H1 (cell line): ENCODE data around the gene PTPRE. TPM values are rescaled to one million over a fixed set of nuclear protein-coding genes. Genes with fewer than 3 reads are reported as not detected.

Experiments used
- CTCF ChIA-PET: fragments of 300-600 bp; sonication (Branson Sonifier 250); formaldehyde crosslinking; loops from one replicate; lab custom pipeline; 2021; ENCODE audit not compliant: partially characterized antibody; lab: Charles Lee
- POLR2A ChIA-PET: fragments of 300-600 bp; sonication (Branson Sonifier 250); formaldehyde crosslinking; loops from one replicate; lab custom pipeline; 2021; ENCODE audit warnings: inconsistent platforms; ENCODE audit not compliant: partially characterized antibody; lab: Charles Lee
- DNase-seq, 2 experiments: peaks; one replicate each; pipeline versions ENCODE4 v3.0.0 to v3.0.0-alpha.2; 2010 to 2022; ENCODE audit warnings: low spot score in 2 of 2, low read depth in 1 of 2, mixed read lengths in 1 of 2
- FAIRE-seq: peaks from 2 replicates; lab custom pipeline; 2011; peaks lifted over from hg19 to GRCh38; lab: Jason Lieb, UNC
- H2AFZ ChIP-seq: 2 replicates; pipeline ENCODE4 v1.8.1; 2012; ENCODE audit warnings: low read length, inconsistent platforms
- H2AK5ac ChIP-seq: 2 replicates; pipeline ENCODE4 v1.6.1; 2013; ENCODE audit warnings: low read depth, low read length
- H2BK120ac ChIP-seq: replicated peaks from 2 replicates; pipeline ENCODE3; 2013; ENCODE audit warnings: low read depth, low read length, inconsistent platforms
- H2BK12ac ChIP-seq: 2 replicates; pipeline ENCODE4 v1.6.1; 2013; ENCODE audit warnings: low read depth, low read length
- H2BK15ac ChIP-seq: 2 replicates; pipeline ENCODE4 v1.6.1; 2013; ENCODE audit warnings: low read length
- H2BK20ac ChIP-seq: 2 replicates; pipeline ENCODE4 v1.6.1; 2013; ENCODE audit warnings: low read length
- H2BK5ac ChIP-seq: 2 replicates; pipeline ENCODE4 v1.6.1; 2013; ENCODE audit warnings: low read depth, low read length
- H3K14ac ChIP-seq: 2 replicates; pipeline ENCODE4 v1.6.1; 2013; ENCODE audit warnings: inconsistent platforms; ENCODE audit not compliant: insufficient read length
- H3K18ac ChIP-seq: 2 replicates; pipeline ENCODE4 v1.6.1; 2013; ENCODE audit warnings: low read length; ENCODE audit errors: extremely low read depth
- H3K23ac ChIP-seq: 2 replicates; pipeline ENCODE4 v1.6.1; 2013; ENCODE audit warnings: inconsistent platforms; ENCODE audit not compliant: insufficient read length
- H3K23me2 ChIP-seq: 2 replicates; pipeline ENCODE4 v1.6.1; 2013; ENCODE audit warnings: low read depth, low read length
- H3K27ac ChIP-seq: 2 replicates; pipeline ENCODE4 v1.6.1; 2011; ENCODE audit warnings: low read depth, low read length, inconsistent platforms
- H3K27me3 ChIP-seq, 4 experiments: replicated peaks in 1 of 4; 1 replicate in 1 of 4; 2 replicates in 3 of 4; pipeline versions ENCODE4 v1.6.1 to v1.8.1; 2011 to 2013; ENCODE audit warnings: low read length in 3 of 4, mild to moderate bottlenecking in 3 of 4, inconsistent platforms in 2 of 4, mixed read lengths in 2 of 4, moderate library complexity in 1 of 4; ENCODE audit not compliant: control insufficient read depth in 3 of 4, insufficient read depth in 3 of 4; ENCODE audit errors: extremely low read depth in 1 of 4
- H3K36me3 ChIP-seq, 4 experiments: 2 replicates each; pipeline versions ENCODE4 v1.6.1 to v1.8.1; 2011 to 2013; ENCODE audit warnings: mild to moderate bottlenecking in 4 of 4, low read length in 3 of 4, moderate library complexity in 2 of 4, control low read depth in 1 of 4, inconsistent platforms in 1 of 4; ENCODE audit not compliant: insufficient read depth in 4 of 4, control insufficient read depth in 2 of 4
- H3K4ac ChIP-seq: replicated peaks from 2 replicates; pipeline ENCODE3; 2013; ENCODE audit warnings: low read length, low read depth, mixed read lengths, inconsistent platforms; ENCODE audit not compliant: insufficient read length
- H3K4me1 ChIP-seq, 4 experiments: replicated peaks in 1 of 4; 1 replicate in 1 of 4; 2 replicates in 3 of 4; pipeline versions ENCODE4 v1.6.1 to v1.8.1; 2011 to 2013; ENCODE audit warnings: low read length in 3 of 4, inconsistent platforms in 2 of 4, mixed read lengths in 1 of 4; ENCODE audit not compliant: insufficient read depth in 4 of 4, control insufficient read depth in 3 of 4
- H3K4me2 ChIP-seq, 2 experiments: 2 replicates each; pipeline versions ENCODE4 v1.6.1 to v1.8.1; 2011 to 2013; ENCODE audit warnings: low read depth in 2 of 2, low read length in 2 of 2, control low read depth in 1 of 2, inconsistent platforms in 1 of 2, mild to moderate bottlenecking in 1 of 2; ENCODE audit not compliant: insufficient read depth in 1 of 2
- H3K4me3 ChIP-seq, 4 experiments: fragments of 200-600, 300-600 bp in 1 of 4; sonication (generic), shearing (Covaris generic), sonication (Bioruptor Twin) in 1 of 4; 2 replicates each; pipeline versions ENCODE4 v1.5.1 to v1.8.1; 2011 to 2016; ENCODE audit warnings: low read length in 4 of 4, low read depth in 3 of 4, control low read depth in 2 of 4, inconsistent platforms in 2 of 4, mild to moderate bottlenecking in 2 of 4, mixed read lengths in 1 of 4, moderate library complexity in 1 of 4; ENCODE audit not compliant: insufficient read depth in 2 of 4; ENCODE audit errors: extremely low read depth in 1 of 4
- H3K56ac ChIP-seq: replicated peaks from 2 replicates; pipeline ENCODE3; 2013; ENCODE audit warnings: low read depth, mild to moderate bottlenecking, mixed read lengths, low read length, inconsistent platforms; ENCODE audit not compliant: insufficient read length
- H3K79me1 ChIP-seq: 2 replicates; pipeline ENCODE4 v1.6.1; 2013; ENCODE audit warnings: low read depth, low read length, control low read depth
- H3K79me2 ChIP-seq, 2 experiments: 2 replicates each; pipeline versions ENCODE4 v1.6.1 to v1.8.1; 2012 to 2013; ENCODE audit warnings: low read length in 2 of 2, mild to moderate bottlenecking in 2 of 2, inconsistent platforms in 1 of 2; ENCODE audit not compliant: insufficient read depth in 2 of 2, control insufficient read depth in 1 of 2
- H3K9ac ChIP-seq, 4 experiments: replicated peaks in 1 of 4; 1 replicate in 1 of 4; 2 replicates in 3 of 4; pipeline versions ENCODE4 v1.6.1 to v1.8.1; 2011 to 2013; ENCODE audit warnings: low read depth in 3 of 4, low read length in 3 of 4, control low read depth in 2 of 4, mild to moderate bottlenecking in 2 of 4, moderate library complexity in 2 of 4, inconsistent platforms in 1 of 4; ENCODE audit errors: extremely low read depth in 1 of 4
- H3K9me3 ChIP-seq, 2 experiments: 2 replicates each; pipeline versions ENCODE4 v1.6.1 to v1.8.1; 2012 to 2013; ENCODE audit warnings: mild to moderate bottlenecking in 2 of 2, moderate library complexity in 2 of 2, control low read depth in 1 of 2, inconsistent platforms in 1 of 2, low read depth in 1 of 2, low read length in 1 of 2, mixed read lengths in 1 of 2; ENCODE audit not compliant: insufficient read depth in 2 of 2
- H4K20me1 ChIP-seq, 2 experiments: replicated peaks in 1 of 2; 2 replicates each; pipeline versions ENCODE3 to v1.8.1; 2011 to 2013; ENCODE audit warnings: inconsistent platforms in 2 of 2, low read length in 2 of 2, mild to moderate bottlenecking in 1 of 2; ENCODE audit not compliant: insufficient read depth in 2 of 2, control insufficient read depth in 1 of 2
- H4K5ac ChIP-seq: 2 replicates; pipeline ENCODE4 v1.6.1; 2013; ENCODE audit warnings: low read length, low read depth, mixed read lengths, inconsistent platforms; ENCODE audit not compliant: insufficient read length
- H4K8ac ChIP-seq: 2 replicates; pipeline ENCODE4 v1.8.0; 2013; ENCODE audit warnings: mild to moderate bottlenecking, moderate library complexity, low read length, inconsistent platforms; ENCODE audit not compliant: insufficient read depth; ENCODE audit errors: extremely low read depth
- H4K91ac ChIP-seq: replicated peaks from 2 replicates; pipeline ENCODE3; 2013; ENCODE audit warnings: low read length, mixed read lengths, inconsistent platforms; ENCODE audit not compliant: insufficient read length
- ASH2L ChIP-seq: fragments of 200-600, 300-600 bp; sonication (generic); IDR thresholded peaks from one replicate; pipeline ENCODE4 v1.7.1; 2017; ENCODE audit warnings: low read length
- CHD1 ChIP-seq: IDR thresholded peaks from 2 replicates; pipeline ENCODE4 v1.6.1; 2012; ENCODE audit warnings: low read depth, low read length, improper control_type of control experiment
- EZH2 ChIP-seq: fragments of 200-600 bp; sonication (generic); IDR thresholded peaks from 2 replicates; pipeline ENCODE4 v1.7.1; 2012; ENCODE audit warnings: low read depth, mild to moderate bottlenecking, moderate library complexity, low read length, inconsistent platforms; ENCODE audit not compliant: severe bottlenecking
- FOSL1 ChIP-seq: IDR thresholded peaks from 2 replicates; pipeline ENCODE4 v1.6.1; 2011; ENCODE audit warnings: mild to moderate bottlenecking, low read depth, low read length, moderate library complexity; ENCODE audit not compliant: insufficient read depth
- JUND ChIP-seq: IDR thresholded peaks from 2 replicates; pipeline ENCODE4 v1.6.1; 2011; ENCODE audit warnings: mild to moderate bottlenecking, improper control_type of control experiment, low read length
- RAD21 ChIP-seq, 2 experiments: IDR thresholded peaks in 1 of 2; conservative IDR thresholded peaks in 1 of 2; 2 replicates each; pipeline ENCODE4 v1.6.1; 2011; ENCODE audit warnings: low read depth in 2 of 2, low read length in 2 of 2, improper control_type of control experiment in 1 of 2, inconsistent platforms in 1 of 2, mild to moderate bottlenecking in 1 of 2, moderate library complexity in 1 of 2
- RBBP5 ChIP-seq: IDR thresholded peaks from 2 replicates; pipeline ENCODE4 v1.7.1; 2012; ENCODE audit warnings: low read depth, mild to moderate bottlenecking, inconsistent platforms, low read length, moderate library complexity, borderline replicate concordance
- RXRA ChIP-seq: IDR thresholded peaks from 2 replicates; pipeline ENCODE4 v1.6.1; 2011; ENCODE audit warnings: low read depth, mild to moderate bottlenecking, low read length, moderate library complexity; ENCODE audit not compliant: insufficient read depth
- SUZ12 ChIP-seq: fragments of 200-600 bp; sonication (generic); IDR thresholded peaks from 2 replicates; pipeline ENCODE4 v1.6.1; 2012; ENCODE audit warnings: mild to moderate bottlenecking, inconsistent platforms, low read length, moderate library complexity, mixed read lengths
- TAF7 ChIP-seq: optimal IDR thresholded peaks from 2 replicates; pipeline ENCODE3; 2011; ENCODE audit warnings: low read depth, mild to moderate bottlenecking, inconsistent platforms, low read length, moderate library complexity, borderline replicate concordance
- TEAD4 ChIP-seq: IDR thresholded peaks from 2 replicates; pipeline ENCODE4 v1.6.1; 2012; ENCODE audit warnings: low read depth, low read length, inconsistent platforms, mixed read lengths
- USF2 ChIP-seq: IDR thresholded peaks from 2 replicates; pipeline ENCODE4 v1.6.1; 2011; ENCODE audit warnings: low read length, improper control_type of control experiment
- ZNF274 ChIP-seq: IDR thresholded peaks from 2 replicates; pipeline ENCODE4 v1.7.0; 2012; ENCODE audit warnings: low read length, borderline replicate concordance; ENCODE audit errors: extremely low read depth
- WGBS, 2 experiments: shearing (Covaris generic) in 1 of 2; methylation state at CpG; one replicate each; pipeline versions ENCODE4 v1.1.6 to v1.1.7; 2013 to 2015; ENCODE audit warnings: low lambda C conversion rate in 2 of 2, mixed read lengths in 2 of 2, inconsistent platforms in 1 of 2, low coverage in 1 of 2, missing lambda C conversion rate in 1 of 2; ENCODE audit not compliant: insufficient replicate concordance in 2 of 2, insufficient coverage in 1 of 2, insufficient read length in 1 of 2; ENCODE audit errors: extremely low coverage in 1 of 2, missing lambda C conversion rate in 1 of 2; 5-methylcytosine and 5-hydroxymethylcytosine counted together
- polyA plus RNA-seq, 7 experiments: library from polyadenylated mRNA; depleted of rRNA in 3 of 7; stranded (reverse) in 5 of 7; unstranded in 2 of 7; fragments of >200 nt in 5 of 7; fragments of 200-250 nt in 2 of 7; gene quantifications; 1 replicate in 5 of 7; 2 replicates in 1 of 7; 4 replicates in 1 of 7; pipeline versions ENCODE4 v1.2.1 to v1.2.3, GENCODE V29; 2011 to 2013; ENCODE audit warnings: missing spikeins in 2 of 7, mixed read lengths in 2 of 7
- total RNA-seq: library from RNA; stranded (reverse); fragmentation: NEBNext Ultra II Directional; extraction: Animal tissue kit (Norgen Biotek cat#: 25700); gene quantifications from 2 replicates; pipeline ENCODE4 v1.2.1, GENCODE V29; 2021

Gene PTPRE
- total and polyA plus RNA-seq, 2 of the 8 experiments (the other 6 are each of a cell fraction or from before 2014, with no cell fraction given): 0.33 to 0.54 TPM

DNA sequence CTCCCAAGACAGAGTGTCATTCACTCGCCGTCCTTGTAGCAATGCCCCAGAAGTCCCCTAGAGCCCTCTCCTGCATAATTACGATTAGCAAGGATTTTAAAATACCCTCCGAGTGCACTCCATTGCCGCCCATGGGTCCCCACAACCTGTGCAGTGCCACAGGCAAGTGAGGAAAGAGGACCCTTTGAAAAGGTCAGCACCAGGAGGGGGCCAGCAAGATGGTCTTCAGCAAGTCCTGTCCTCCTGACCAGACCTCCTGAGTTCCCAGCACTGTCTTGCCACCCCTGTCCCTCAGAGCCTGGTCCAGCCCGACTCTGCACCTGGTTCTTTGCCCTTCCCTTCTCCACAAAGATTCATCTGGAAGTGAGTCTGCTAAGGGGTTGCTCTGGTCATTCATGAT is 46.3 kb upstream of the PTPRE start:
- no peaks in the 10 kb centered on the region for H3K36me3 ChIP-seq
- no peak overlapping the region for H2BK120ac ChIP-seq
- 0 out of 2 replicates have a peak overlapping the region, but pooled peaks have one; percentile 16 for H2AK5ac ChIP-seq
- H3K18ac ChIP-seq: no peak overlapping the region
- no peak overlapping the region for H4K5ac ChIP-seq
- no peak overlapping the region for H3K9ac ChIP-seq
- no peaks in the 10 kb centered on the region for H3K23me2 ChIP-seq
- no peak overlapping the region for H2AFZ ChIP-seq
- H4K91ac ChIP-seq: no peak overlapping the region
- peak overlapping the region; percentile 61; the same call in 1 of the 2 replicates for H2BK20ac ChIP-seq
- no peak overlapping the region for H3K4ac ChIP-seq
- POLR2A ChIA-PET: no interaction called here
- no peak overlapping the region for H4K8ac ChIP-seq
- no peaks in the 10 kb centered on the region for H3K27me3 ChIP-seq
- FAIRE-seq: no peak
- CTCF ChIA-PET: no interaction called here
- no peak overlapping the region for H2BK15ac ChIP-seq
- no peak for DNase-seq
- no peak overlapping the region for H3K23ac ChIP-seq
- H3K56ac ChIP-seq: no peak overlapping the region
- H3K27ac ChIP-seq: no peak overlapping the region
- no peak overlapping the region for H3K4me3 ChIP-seq
- H3K4me2 ChIP-seq: no peak overlapping the region
- no peaks in the 10 kb centered on the region for H3K79me1 ChIP-seq
- H3K14ac ChIP-seq: no peak overlapping the region
- H3K79me2 ChIP-seq: no peaks in the 10 kb centered on the region
- H2BK12ac ChIP-seq: no peak overlapping the region
- WGBS, 2 experiments: 86% methylated on average over 6 of the region's 6 CpGs; no CpG with 5 or more reads in 1 of the 2 experiments
- no peaks in the 10 kb centered on the region for H3K4me1 ChIP-seq
- no peak overlapping the region for H2BK5ac ChIP-seq
- no peaks in the 10 kb centered on the region for H4K20me1 ChIP-seq
- H3K9me3 ChIP-seq: peaks cover 0 to 3% of the 10 kb centered on the region in 2 experiments; a peak in 1 of 4 replicates
- no peak for TF ChIP-seq USF2
- TF ChIP-seq RBBP5: no peak
- no peak for TF ChIP-seq ASH2L
- TF ChIP-seq ZNF274: no peak
- no peak for TF ChIP-seq JUND
- no peak for TF ChIP-seq RXRA
- TF ChIP-seq RAD21 (IDR thresholded peaks at IDR 0.05 in 1 of 2, conservative IDR thresholded peaks at IDR 0.05 in 1 of 2; ENCODE audit: low read depth in 2 of 2, low read length in 2 of 2): no peak
- TF ChIP-seq FOSL1: no peak
- no peak for TF ChIP-seq TAF7
- TF ChIP-seq CHD1: no peak
- no peak for TF ChIP-seq EZH2
- TF ChIP-seq TEAD4: no peak
- TF ChIP-seq SUZ12: no peak
